Measurements from ENCODE around the gene VAT1.

GRCh38 chr17:43030137-43030767 lies 8.1 kb upstream of the VAT1 start:
- TF ChIP-seq CTCF (IDR thresholded peaks at IDR 0.05; ENCODE audit: insufficient read depth, low read depth, low read length): no peak
- no peak for TF ChIP-seq EZH2 (IDR thresholded peaks at IDR 0.05; ENCODE audit: insufficient read depth, low read length)

Measured in astrocyte (in vitro differentiated cells and primary cell).